Fibroblast of skin of scalp (primary cell): ENCODE results near the gene MOGAT3.
"Not testable (repeated sequence)": the region's sequence is repeated elsewhere in the genome, so short reads cannot be mapped to it uniquely, and the experiment has no call there.

ENCODE experiments used
- DNase-seq: peaks from one replicate; pipeline ENCODE4 v3.0.0-alpha.2; 2013

The MOGAT3 gene

GRCh38 chr7:101203740-101204738, 3.2 kb upstream of the MOGAT3 start:
- DNase-seq: peak; percentile 34

GRCh38 chr7:101202603-101202918, 1.7 kb upstream of the MOGAT3 start:
- DNase-seq: no peak

- DNase-seq: no peak
Observed at GRCh38 chr7:101201695-101202602, 1.1 kb upstream of the MOGAT3 start.

- no peak for DNase-seq
Observed at GRCh38 chr7:101200504-101200861, 353 bp downstream of the MOGAT3 start.

GRCh38 chr7:101199522-101199921, 1.3 kb downstream of the MOGAT3 start:
- DNase-seq: not testable (repeated sequence)

GRCh38 chr7:101198476-101198875, 2.4 kb downstream of the MOGAT3 start:
- no peak for DNase-seq

- no peak for DNase-seq
Observed at GRCh38 chr7:101197991-101198390, 2.8 kb downstream of the MOGAT3 start.

GRCh38 chr7:101195884-101196283, 5.0 kb downstream of the MOGAT3 start:
- no peak for DNase-seq

GRCh38 chr7:101189109-101189508, 11.7 kb downstream of the MOGAT3 start:
- no peak for DNase-seq

GRCh38 chr7:101186844-101187428, 13.9 kb downstream of the MOGAT3 start:
- no peak for DNase-seq

- DNase-seq: no peak
Observed at GRCh38 chr7:101186194-101186593, 14.6 kb downstream of the MOGAT3 start.

- peak; percentile 42 for DNase-seq
Observed at GRCh38 chr7:101185258-101185839, 15.5 kb downstream of the MOGAT3 start.

GRCh38 chr7:101180130-101180755, 20.6 kb downstream of the MOGAT3 start, which contains the start of gene NAT16:
Gene NAT16 (minus strand): TSS chr7:101180293. CDS start chr7:101174807, 5,486 bp downstream.
- DNase-seq: no peak

GRCh38 chr7:101179713-101180112, 21.1 kb downstream of the MOGAT3 start:
- DNase-seq: no peak

- DNase-seq: no peak
Observed at GRCh38 chr7:101179117-101179516, 21.7 kb downstream of the MOGAT3 start.

- DNase-seq: no peak
Observed at GRCh38 chr7:101177644-101178043, 23.2 kb downstream of the MOGAT3 start.

GRCh38 chr7:101175664-101176063, 25.2 kb downstream of the MOGAT3 start:
- DNase-seq: no peak

- DNase-seq: no peak
Observed at GRCh38 chr7:101174322-101174854, 26.4 kb downstream of the MOGAT3 start.

GRCh38 chr7:101173752-101174244, 27.0 kb downstream of the MOGAT3 start:
- peak; percentile 57 for DNase-seq

- DNase-seq: peak; percentile 79
Observed at GRCh38 chr7:101172854-101173751, 27.7 kb downstream of the MOGAT3 start.
